HEK293 (cell line): Measurements from ENCODE around the gene BTN2A1.

Experiments used
- CTCF ChIA-PET: fragments of 350-600 bp; formaldehyde crosslinking; extraction: SDS; loops from one replicate; lab custom pipeline; 2021; ENCODE audit warnings: antibody characterized with exemption; lab: Yijun Ruan, JAX
- POLR2A ChIA-PET: fragments of 300-600 bp; formaldehyde crosslinking; extraction: SDS; loops from one replicate; lab custom pipeline; 2020; ENCODE audit warnings: antibody characterized with exemption, inconsistent platforms; lab: Yijun Ruan, JAX
- H3K27ac ChIP-seq: fragments of 200-500 bp; sonication (Bioruptor generic); 2 replicates; pipeline ENCODE4 v1.5.1; 2014; ENCODE audit warnings: low read depth, low read length, control low read depth, inconsistent platforms; ENCODE audit errors: extremely low read depth
- H3K36me3 ChIP-seq, 2 experiments: fragments of 200-500 bp in 1 of 2; sonication (Bioruptor generic) in 1 of 2; 1 replicate in 1 of 2; 2 replicates in 1 of 2; pipeline ENCODE4 v1.5.1; 2014 to 2017; ENCODE audit warnings: inconsistent platforms in 2 of 2, low read length in 2 of 2; ENCODE audit not compliant: control insufficient read depth in 2 of 2, insufficient read depth in 1 of 2
- H3K4me1 ChIP-seq: fragments of 200-500 bp; sonication (Bioruptor generic); 2 replicates; pipeline ENCODE4 v1.5.1; 2014; ENCODE audit warnings: mild to moderate bottlenecking, low read length, inconsistent platforms; ENCODE audit not compliant: control insufficient read depth, insufficient read depth
- H3K4me3 ChIP-seq: 2 replicates; pipeline ENCODE4 v1.5.1; 2011; ENCODE audit warnings: low read depth, mild to moderate bottlenecking, control low read depth, low read length, moderate library complexity
- H3K9me3 ChIP-seq: fragments of 200-500 bp; sonication (Bioruptor generic); 2 replicates; pipeline ENCODE4 v1.5.1; 2014; ENCODE audit warnings: low read depth, low read length, inconsistent platforms; ENCODE audit not compliant: control insufficient read depth, insufficient read depth
- GLI4 ChIP-seq: fragments of 450-650 bp; formaldehyde crosslinking; IDR thresholded peaks from 2 replicates; pipeline ENCODE4 v1.5.1; 2016; ENCODE audit warnings: missing biosample characterization, missing genetic modification characterization
- GLIS1 ChIP-seq: fragments of 450-650 bp; formaldehyde crosslinking; IDR thresholded peaks from 2 replicates; pipeline ENCODE4 v1.5.1; 2016; ENCODE audit warnings: missing biosample characterization, missing genetic modification characterization
- KLF1 ChIP-seq: fragments of 450-650 bp; formaldehyde crosslinking; IDR thresholded peaks from 2 replicates; pipeline ENCODE4 v1.5.1; 2016; ENCODE audit warnings: missing biosample characterization, missing genetic modification characterization
- OSR2 ChIP-seq: fragments of 450-650 bp; formaldehyde crosslinking; IDR thresholded peaks from 2 replicates; pipeline ENCODE4 v1.5.1; 2016; ENCODE audit warnings: missing biosample characterization, missing genetic modification characterization
- SALL2 ChIP-seq: fragments of 450-650 bp; formaldehyde crosslinking; IDR thresholded peaks from 2 replicates; pipeline ENCODE4 v1.5.0; 2017; ENCODE audit warnings: missing biosample characterization, mild to moderate bottlenecking, missing genetic modification characterization, borderline replicate concordance
- SETDB1 ChIP-seq: IDR thresholded peaks from one replicate; pipeline ENCODE4 v1.6.1; 2017; ENCODE audit warnings: mild to moderate bottlenecking, low read length, moderate library complexity, mixed read lengths; ENCODE audit not compliant: insufficient read length
- ZFHX2 ChIP-seq: fragments of 450-650 bp; formaldehyde crosslinking; conservative IDR thresholded peaks from 2 replicates; pipeline ENCODE4 v1.5.1; 2016; ENCODE audit warnings: missing biosample characterization, missing genetic modification characterization
- ZNF10 ChIP-seq: fragments of 450-650 bp; formaldehyde crosslinking; IDR thresholded peaks from 2 replicates; pipeline ENCODE4 v1.5.1; 2017; ENCODE audit warnings: missing biosample characterization, missing genetic modification characterization
- ZNF112 ChIP-seq: fragments of 450-650 bp; formaldehyde crosslinking; IDR thresholded peaks from 2 replicates; pipeline ENCODE4 v1.5.0; 2017; ENCODE audit warnings: missing biosample characterization, missing genetic modification characterization
- ZNF121 ChIP-seq: fragments of 450-650 bp; formaldehyde crosslinking; IDR thresholded peaks from 2 replicates; pipeline ENCODE4 v1.5.1; 2016; ENCODE audit warnings: missing biosample characterization, missing genetic modification characterization
- ZNF184 ChIP-seq: fragments of 450-650 bp; IDR thresholded peaks from 2 replicates; pipeline ENCODE4 v1.5.1; 2018; ENCODE audit warnings: missing biosample characterization, mild to moderate bottlenecking, missing genetic modification characterization
- ZNF24 ChIP-seq: fragments of 450-650 bp; formaldehyde crosslinking; IDR thresholded peaks from 2 replicates; pipeline ENCODE4 v1.5.1; 2016; ENCODE audit warnings: missing biosample characterization, missing genetic modification characterization
- ZNF335 ChIP-seq: fragments of 450-650 bp; formaldehyde crosslinking; conservative IDR thresholded peaks from 2 replicates; pipeline ENCODE4 v1.5.1; 2016; ENCODE audit warnings: missing biosample characterization, missing genetic modification characterization
- ZNF416 ChIP-seq: fragments of 450-650 bp; formaldehyde crosslinking; IDR thresholded peaks from 2 replicates; pipeline ENCODE4 v1.5.1; 2016; ENCODE audit warnings: missing biosample characterization, missing genetic modification characterization
- ZNF426 ChIP-seq: fragments of 450-650 bp; formaldehyde crosslinking; IDR thresholded peaks from 2 replicates; pipeline ENCODE4 v1.5.1; 2017; ENCODE audit warnings: missing biosample characterization, missing genetic modification characterization, mild to moderate bottlenecking, inconsistent platforms, moderate library complexity
- ZNF623 ChIP-seq: fragments of 450-650 bp; formaldehyde crosslinking; IDR thresholded peaks from 2 replicates; pipeline ENCODE4 v1.5.1; 2016; ENCODE audit warnings: missing biosample characterization, missing genetic modification characterization
- ZNF654 ChIP-seq: fragments of 450-650 bp; formaldehyde crosslinking; IDR thresholded peaks from 2 replicates; pipeline ENCODE4 v1.5.1; 2016; ENCODE audit warnings: low read depth, missing biosample characterization, missing genetic modification characterization
- ZNF776 ChIP-seq: fragments of 450-650 bp; formaldehyde crosslinking; IDR thresholded peaks from 2 replicates; pipeline ENCODE4 v1.5.0; 2017; ENCODE audit warnings: missing biosample characterization, missing genetic modification characterization, borderline replicate concordance
- TF ChIP-seq, protein P1 (sequence below): fragments of 450-650 bp; formaldehyde crosslinking; IDR thresholded peaks from 2 replicates; pipeline ENCODE4 v1.5.1; 2017; ENCODE audit warnings: missing biosample characterization, missing genetic modification characterization
- TF ChIP-seq, protein P2 (sequence below): fragments of 450-650 bp; formaldehyde crosslinking; IDR thresholded peaks from 2 replicates; pipeline ENCODE4 v1.5.1; 2016; ENCODE audit warnings: missing biosample characterization, missing genetic modification characterization, borderline replicate concordance
- TF ChIP-seq, protein P3 (sequence below): fragments of 450-650 bp; formaldehyde crosslinking; IDR thresholded peaks from 2 replicates; pipeline ENCODE4 v1.5.1; 2016; ENCODE audit warnings: missing biosample characterization, missing genetic modification characterization

BTN2A1 gene

DNA sequence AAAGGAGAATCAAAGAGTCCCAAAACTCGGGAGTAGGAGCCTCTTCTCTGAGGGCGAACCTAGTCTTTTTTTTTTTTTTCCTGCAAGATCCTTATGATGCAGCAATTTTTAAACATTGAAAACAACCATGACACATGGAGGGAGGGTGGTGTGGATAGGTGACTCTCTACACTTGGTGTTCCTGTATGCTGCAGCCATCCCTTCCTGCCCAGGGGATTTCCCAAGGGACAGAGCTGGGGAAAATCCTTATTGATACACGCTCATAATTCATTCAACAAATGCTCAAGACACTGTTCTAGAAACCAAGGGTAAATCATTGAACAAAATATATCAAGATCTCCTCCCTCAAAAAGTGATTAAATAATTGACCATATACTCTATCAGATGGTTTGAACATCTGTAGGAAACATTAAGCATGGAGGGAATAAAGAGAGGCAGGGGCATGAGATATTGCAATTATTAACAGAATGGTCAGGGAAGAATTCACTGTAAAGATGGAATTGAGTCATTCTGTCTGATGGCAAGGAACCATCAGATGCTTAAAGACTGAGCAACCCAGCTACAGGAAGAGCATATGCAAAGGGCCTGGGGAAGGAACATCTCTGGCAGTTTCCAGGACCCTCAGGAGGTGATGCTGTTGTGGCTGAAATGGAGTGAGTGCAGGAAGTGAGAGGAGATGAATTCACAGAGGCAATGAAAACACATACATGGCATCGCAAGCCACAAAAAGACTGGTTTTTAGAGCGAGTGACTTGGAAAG is 30.9 kb upstream of the BTN2A1 start:
- Histone ChIP-seq H3K27ac (no peak overlapping the region), H3K9me3 (no peaks in the 10 kb centered on the region), H3K4me1 (no peaks in the 10 kb centered on the region), H3K4me3 (no peak overlapping the region), H3K36me3 (peaks cover 17 to 83% of the 10 kb centered on the region in 2 experiments)
- ChIA-PET POLR2A (interaction anchor here (0.7 kb wide), 2 partner anchors 27 to 67 kb away, joined by 3 to 4 read pairs; no protein-coding TSS in a partner anchor), CTCF (interaction anchor here (0.6 to 1.0 kb wide), 2 partner anchors 23 to 894 kb away, joined by 3 read pairs; no protein-coding TSS in a partner anchor)
- TF ChIP-seq ZNF426 (no peak), ZNF623 (tag by site-specific recombination) (peak; percentile 69)
- TF ChIP-seq, protein P1, sequence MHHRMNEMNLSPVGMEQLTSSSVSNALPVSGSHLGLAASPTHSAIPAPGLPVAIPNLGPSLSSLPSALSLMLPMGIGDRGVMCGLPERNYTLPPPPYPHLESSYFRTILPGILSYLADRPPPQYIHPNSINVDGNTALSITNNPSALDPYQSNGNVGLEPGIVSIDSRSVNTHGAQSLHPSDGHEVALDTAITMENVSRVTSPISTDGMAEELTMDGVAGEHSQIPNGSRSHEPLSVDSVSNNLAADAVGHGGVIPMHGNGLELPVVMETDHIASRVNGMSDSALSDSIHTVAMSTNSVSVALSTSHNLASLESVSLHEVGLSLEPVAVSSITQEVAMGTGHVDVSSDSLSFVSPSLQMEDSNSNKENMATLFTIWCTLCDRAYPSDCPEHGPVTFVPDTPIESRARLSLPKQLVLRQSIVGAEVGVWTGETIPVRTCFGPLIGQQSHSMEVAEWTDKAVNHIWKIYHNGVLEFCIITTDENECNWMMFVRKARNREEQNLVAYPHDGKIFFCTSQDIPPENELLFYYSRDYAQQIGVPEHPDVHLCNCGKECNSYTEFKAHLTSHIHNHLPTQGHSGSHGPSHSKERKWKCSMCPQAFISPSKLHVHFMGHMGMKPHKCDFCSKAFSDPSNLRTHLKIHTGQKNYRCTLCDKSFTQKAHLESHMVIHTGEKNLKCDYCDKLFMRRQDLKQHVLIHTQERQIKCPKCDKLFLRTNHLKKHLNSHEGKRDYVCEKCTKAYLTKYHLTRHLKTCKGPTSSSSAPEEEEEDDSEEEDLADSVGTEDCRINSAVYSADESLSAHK (tag by site-specific recombination), result peak; percentile 68

DNA sequence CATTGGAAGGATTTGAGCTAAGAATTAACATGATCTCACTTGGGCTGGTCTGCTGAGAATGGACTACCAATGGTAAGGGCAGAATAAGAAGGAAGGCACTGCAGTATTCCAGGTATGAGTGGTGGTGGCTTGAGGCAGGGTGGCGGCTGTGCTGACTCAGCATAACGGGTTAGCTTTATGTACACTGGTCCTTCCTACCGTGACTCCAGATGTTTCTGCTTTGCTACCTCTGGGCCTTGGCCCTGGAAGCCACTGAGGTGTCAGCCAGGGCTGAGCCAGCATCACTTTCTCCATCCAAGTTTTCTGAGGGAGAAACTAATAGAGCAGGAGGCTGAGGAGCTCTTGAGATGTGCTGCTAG is 30.3 kb upstream of the BTN2A1 start:
- H3K36me3 ChIP-seq, result peaks cover 17 to 88% of the 10 kb centered on the region in 2 experiments

More for the DNA sequence above, 30.3 kb upstream of the BTN2A1 start:
- no peaks in the 10 kb centered on the region for H3K9me3 ChIP-seq
- H3K4me3 ChIP-seq, result no peak overlapping the region
- ChIA-PET POLR2A (no interaction called here), CTCF (interaction anchor here (1.0 kb wide), 1 partner anchor 22 kb away, joined by 3 read pairs; no protein-coding TSS in a partner anchor)
- no peaks in the 10 kb centered on the region for H3K4me1 ChIP-seq
- no peak overlapping the region for H3K27ac ChIP-seq
- TF ChIP-seq ZFHX2 (tag by site-specific recombination), result no peak
- no peak for TF ChIP-seq ZNF654
- no peak for TF ChIP-seq ZNF335 (tag by site-specific recombination)
- no peak for TF ChIP-seq ZNF776 (tag by site-specific recombination)
- TF ChIP-seq, protein P2, sequence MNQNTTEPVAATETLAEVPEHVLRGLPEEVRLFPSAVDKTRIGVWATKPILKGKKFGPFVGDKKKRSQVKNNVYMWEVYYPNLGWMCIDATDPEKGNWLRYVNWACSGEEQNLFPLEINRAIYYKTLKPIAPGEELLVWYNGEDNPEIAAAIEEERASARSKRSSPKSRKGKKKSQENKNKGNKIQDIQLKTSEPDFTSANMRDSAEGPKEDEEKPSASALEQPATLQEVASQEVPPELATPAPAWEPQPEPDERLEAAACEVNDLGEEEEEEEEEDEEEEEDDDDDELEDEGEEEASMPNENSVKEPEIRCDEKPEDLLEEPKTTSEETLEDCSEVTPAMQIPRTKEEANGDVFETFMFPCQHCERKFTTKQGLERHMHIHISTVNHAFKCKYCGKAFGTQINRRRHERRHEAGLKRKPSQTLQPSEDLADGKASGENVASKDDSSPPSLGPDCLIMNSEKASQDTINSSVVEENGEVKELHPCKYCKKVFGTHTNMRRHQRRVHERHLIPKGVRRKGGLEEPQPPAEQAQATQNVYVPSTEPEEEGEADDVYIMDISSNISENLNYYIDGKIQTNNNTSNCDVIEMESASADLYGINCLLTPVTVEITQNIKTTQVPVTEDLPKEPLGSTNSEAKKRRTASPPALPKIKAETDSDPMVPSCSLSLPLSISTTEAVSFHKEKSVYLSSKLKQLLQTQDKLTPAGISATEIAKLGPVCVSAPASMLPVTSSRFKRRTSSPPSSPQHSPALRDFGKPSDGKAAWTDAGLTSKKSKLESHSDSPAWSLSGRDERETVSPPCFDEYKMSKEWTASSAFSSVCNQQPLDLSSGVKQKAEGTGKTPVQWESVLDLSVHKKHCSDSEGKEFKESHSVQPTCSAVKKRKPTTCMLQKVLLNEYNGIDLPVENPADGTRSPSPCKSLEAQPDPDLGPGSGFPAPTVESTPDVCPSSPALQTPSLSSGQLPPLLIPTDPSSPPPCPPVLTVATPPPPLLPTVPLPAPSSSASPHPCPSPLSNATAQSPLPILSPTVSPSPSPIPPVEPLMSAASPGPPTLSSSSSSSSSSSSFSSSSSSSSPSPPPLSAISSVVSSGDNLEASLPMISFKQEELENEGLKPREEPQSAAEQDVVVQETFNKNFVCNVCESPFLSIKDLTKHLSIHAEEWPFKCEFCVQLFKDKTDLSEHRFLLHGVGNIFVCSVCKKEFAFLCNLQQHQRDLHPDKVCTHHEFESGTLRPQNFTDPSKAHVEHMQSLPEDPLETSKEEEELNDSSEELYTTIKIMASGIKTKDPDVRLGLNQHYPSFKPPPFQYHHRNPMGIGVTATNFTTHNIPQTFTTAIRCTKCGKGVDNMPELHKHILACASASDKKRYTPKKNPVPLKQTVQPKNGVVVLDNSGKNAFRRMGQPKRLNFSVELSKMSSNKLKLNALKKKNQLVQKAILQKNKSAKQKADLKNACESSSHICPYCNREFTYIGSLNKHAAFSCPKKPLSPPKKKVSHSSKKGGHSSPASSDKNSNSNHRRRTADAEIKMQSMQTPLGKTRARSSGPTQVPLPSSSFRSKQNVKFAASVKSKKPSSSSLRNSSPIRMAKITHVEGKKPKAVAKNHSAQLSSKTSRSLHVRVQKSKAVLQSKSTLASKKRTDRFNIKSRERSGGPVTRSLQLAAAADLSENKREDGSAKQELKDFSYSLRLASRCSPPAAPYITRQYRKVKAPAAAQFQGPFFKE (tag by site-specific recombination), result no peak
- TF ChIP-seq ZNF112 (tag by site-specific recombination), result no peak
- TF ChIP-seq GLIS1 (tag by site-specific recombination), result no peak
- TF ChIP-seq ZNF184 (tag by site-specific recombination), result no peak
- TF ChIP-seq KLF1 (tag by site-specific recombination), result no peak
- TF ChIP-seq ZNF121, result no peak
- TF ChIP-seq, protein P3, sequence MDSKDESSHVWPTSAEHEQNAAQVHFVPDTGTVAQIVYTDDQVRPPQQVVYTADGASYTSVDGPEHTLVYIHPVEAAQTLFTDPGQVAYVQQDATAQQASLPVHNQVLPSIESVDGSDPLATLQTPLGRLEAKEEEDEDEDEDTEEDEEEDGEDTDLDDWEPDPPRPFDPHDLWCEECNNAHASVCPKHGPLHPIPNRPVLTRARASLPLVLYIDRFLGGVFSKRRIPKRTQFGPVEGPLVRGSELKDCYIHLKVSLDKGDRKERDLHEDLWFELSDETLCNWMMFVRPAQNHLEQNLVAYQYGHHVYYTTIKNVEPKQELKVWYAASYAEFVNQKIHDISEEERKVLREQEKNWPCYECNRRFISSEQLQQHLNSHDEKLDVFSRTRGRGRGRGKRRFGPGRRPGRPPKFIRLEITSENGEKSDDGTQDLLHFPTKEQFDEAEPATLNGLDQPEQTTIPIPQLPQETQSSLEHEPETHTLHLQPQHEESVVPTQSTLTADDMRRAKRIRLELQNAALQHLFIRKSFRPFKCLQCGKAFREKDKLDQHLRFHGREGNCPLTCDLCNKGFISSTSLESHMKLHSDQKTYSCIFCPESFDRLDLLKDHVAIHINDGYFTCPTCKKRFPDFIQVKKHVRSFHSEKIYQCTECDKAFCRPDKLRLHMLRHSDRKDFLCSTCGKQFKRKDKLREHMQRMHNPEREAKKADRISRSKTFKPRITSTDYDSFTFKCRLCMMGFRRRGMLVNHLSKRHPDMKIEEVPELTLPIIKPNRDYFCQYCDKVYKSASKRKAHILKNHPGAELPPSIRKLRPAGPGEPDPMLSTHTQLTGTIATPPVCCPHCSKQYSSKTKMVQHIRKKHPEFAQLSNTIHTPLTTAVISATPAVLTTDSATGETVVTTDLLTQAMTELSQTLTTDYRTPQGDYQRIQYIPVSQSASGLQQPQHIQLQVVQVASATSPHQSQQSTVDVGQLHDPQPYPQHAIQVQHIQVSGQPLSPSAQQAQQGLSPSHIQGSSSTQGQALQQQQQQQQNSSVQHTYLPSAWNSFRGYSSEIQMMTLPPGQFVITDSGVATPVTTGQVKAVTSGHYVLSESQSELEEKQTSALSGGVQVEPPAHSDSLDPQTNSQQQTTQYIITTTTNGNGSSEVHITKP (tag by site-specific recombination), result no peak
- TF ChIP-seq SETDB1, result no peak
- TF ChIP-seq ZNF10, result no peak
- no peak for TF ChIP-seq GLI4 (tag by site-specific recombination)
- TF ChIP-seq ZNF24 (tag by site-specific recombination), result no peak
- TF ChIP-seq ZNF416, result no peak
- TF ChIP-seq SALL2, result no peak
- TF ChIP-seq OSR2, result no peak
- TF ChIP-seq, all 188 proteins: peak for 0
